Breast epithelium (tissue), 3 donors: Measurements from ENCODE around the gene MAPK14.

Source experiments
- CTCF ChIP-seq, 3 donors: fragments of 450-650 bp; IDR thresholded peaks; one replicate each; pipeline ENCODE4 v1.5.1; 2016 to 2017; ENCODE audit warnings: antibody characterized with exemption in 3 of 3, mild to moderate bottlenecking in 3 of 3, moderate library complexity in 3 of 3
- POLR2A ChIP-seq: fragments of 450-650 bp; IDR thresholded peaks from one replicate; pipeline ENCODE4 v1.6.1; 2016; ENCODE audit warnings: antibody characterized with exemption, mild to moderate bottlenecking, moderate library complexity
- POLR2AphosphoS5 ChIP-seq, 3 donors: sonication (generic); formaldehyde crosslinking; IDR thresholded peaks; one replicate each; pipeline ENCODE4 v1.6.1; 2017; ENCODE audit warnings: antibody characterized with exemption in 3 of 3

- TF ChIP-seq CTCF (IDR thresholded peaks at IDR 0.05) = no peak
- no peak for TF ChIP-seq POLR2AphosphoS5 (IDR thresholded peaks at IDR 0.05)
- no peak for TF ChIP-seq POLR2A
These were observed 7.5 kb upstream of the MAPK14 start for GRCh38 chr6:36020154-36020553.
